HS-5 (cell line): ENCODE data around the gene RPL27A.
A peak's percentile ranks its signal among the peaks of the same experiment; 100 is the strongest.

ENCODE experiments used
- DNase-seq: peaks from one replicate; pipeline ENCODE4 v3.0.0-alpha.2; 2012; ENCODE audit warnings: low read depth

The RPL27A gene

DNA sequence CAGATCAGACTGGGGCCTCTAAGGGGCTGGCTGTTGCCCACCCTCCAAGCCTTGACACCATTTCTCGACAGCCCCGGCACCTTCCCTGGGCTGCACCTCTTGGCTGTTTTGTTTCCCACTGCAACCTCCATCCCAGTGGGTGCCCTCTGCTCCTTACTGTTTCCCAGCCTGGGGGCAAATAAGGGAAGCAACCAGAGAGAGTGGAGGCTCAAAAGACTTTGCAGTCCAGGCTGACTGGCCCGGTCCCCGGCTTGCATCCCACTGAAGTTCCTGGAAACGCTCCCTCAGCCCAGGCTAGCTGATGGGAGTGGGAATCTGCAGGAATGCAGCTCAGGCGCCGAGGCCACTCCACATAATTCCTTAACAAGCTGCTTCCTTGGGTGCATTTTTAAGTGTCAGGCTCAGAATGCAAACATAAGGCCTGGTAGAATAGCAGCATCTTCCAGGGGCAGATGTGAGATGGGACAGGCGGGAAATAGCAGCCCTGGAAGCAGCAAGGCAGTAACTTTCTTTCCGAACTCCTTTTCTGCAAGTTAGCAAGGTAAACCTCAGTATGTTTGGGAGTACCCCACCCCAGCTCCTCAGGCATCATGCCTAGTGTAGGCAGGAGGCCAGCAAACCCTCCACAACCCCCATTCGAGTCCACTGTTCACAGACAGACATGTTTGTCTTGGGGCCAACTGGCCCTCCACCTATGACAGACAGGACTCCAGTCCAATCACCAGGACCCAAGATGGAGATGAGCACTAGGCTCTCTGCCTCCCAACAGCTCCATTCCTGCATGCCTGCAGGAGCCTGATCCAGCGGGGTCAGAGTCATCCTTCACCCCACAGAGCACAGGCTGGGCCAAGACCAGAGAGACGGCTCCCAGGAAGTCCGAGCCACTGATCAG is 39.3 kb downstream of the RPL27A start:
- no peak for DNase-seq

DNA sequence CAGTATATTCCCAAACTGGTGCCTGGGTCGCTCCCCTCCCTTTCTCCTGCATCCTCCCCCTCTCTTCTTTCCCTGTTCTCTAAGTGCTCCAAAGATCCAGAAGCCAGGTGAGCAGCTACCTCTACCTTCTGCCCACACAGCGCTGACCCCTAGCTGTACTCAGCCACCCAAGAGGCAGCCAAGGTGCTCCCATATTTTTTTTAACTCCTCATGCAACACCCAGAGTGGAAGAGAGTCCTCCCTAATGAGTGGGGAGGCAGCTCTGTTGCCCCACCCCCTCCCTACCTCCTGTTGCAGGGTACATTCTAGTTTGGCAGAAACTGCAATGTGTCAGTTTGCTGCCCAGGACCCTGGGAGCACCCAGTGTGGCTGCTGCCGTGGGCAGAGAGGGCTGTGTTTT is 40.2 kb downstream of the RPL27A start:
- DNase-seq, result no peak

DNA sequence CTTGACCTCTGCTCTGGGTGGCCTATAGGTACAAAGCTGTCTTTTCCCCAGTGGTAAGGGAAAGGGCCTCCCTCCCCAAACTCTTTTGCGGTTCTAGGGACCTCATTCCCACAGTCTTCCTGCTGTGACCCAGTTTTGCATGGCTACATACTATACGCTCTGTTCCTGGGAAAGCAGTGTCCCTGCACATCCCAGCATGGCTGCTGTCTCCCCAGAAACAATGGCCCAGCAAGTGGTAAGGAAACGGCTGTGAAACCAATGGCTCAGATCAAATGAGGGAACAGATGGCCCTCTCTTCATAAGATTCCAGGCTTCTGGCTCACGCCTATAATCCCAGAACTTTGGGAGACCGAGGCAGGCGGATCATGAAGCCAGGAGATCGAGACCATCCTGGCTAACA is 41.1 kb downstream of the RPL27A start:
- DNase-seq, result no peak

DNA sequence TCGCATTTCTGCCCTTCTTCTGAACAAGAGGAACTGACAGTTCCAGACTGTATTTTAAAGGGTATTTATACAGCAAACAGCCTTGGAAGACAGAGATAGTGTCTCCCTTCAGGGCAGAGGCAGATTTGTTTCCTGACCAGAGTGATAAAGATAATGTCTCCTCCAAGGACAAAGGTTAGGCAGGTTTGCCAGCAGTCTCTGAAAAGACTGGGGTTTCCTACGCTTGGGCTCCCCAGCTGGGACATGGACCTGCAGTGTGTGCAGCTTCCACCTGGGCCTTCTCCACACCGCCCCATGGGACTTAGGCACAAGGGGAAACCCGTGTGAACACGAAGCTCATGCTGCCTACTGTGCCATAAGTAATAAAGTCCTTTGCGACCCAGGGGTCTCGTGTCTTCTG is 42.1 kb downstream of the RPL27A start:
- no peak for DNase-seq

DNA sequence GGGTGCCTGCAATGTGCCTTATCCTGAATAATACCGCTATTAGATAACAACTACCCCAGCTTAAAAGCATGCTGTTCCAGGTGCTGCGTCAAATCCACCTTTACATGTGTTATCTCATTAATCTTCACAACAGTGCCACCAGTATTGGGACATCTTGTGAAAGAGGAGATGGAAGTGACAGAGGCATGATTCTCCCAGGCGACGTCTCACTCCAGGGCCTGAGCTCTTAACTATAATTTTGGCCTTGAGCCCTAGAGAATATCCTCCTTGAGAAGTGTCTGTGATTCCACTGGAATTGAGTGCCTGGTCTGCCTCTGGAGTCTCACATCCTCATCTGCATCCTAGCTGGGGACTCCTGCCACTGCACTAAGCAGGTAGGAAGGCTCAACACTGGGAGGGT is 43.8 kb downstream of the RPL27A start:
- no peak for DNase-seq

DNA sequence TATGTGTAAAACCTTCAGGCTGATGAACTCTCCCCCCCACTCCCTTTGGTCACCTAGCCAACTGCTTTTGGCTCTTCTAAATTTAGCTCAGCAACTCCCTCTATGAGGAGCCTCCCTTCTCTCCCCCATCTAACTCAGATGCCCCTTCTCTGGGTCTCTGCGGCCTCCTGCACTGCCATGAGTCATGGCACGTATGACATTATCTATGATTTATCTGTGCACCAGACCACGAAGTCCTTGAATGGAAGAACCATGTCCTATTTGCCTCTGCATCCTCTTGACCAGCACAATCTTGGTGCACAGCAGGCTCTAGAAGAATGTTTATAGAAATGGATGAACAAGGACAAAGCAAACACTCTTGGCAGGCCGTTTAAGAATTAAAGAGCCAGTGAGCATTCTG is 46.0 kb downstream of the RPL27A start:
- DNase-seq, result no peak

DNA sequence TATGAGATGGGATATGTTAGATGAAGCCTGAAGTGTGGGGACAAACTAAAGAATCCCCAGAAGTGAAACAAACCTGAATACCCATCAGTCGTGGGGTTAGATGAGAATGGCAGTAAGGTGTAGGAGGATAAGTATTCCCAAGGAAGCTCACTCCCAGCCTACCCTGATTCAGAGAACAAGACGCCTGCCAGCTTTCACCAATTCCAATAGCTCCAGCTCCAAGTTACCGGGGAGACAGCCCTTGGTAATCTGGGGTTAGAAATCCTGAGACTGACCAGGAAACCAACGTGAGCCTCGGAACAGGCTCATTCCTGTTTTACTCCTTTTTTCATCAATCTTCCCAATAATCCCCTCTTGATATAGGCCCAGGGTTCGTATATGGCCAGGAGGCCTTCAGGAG is 46.5 kb downstream of the RPL27A start:
- no peak for DNase-seq

DNA sequence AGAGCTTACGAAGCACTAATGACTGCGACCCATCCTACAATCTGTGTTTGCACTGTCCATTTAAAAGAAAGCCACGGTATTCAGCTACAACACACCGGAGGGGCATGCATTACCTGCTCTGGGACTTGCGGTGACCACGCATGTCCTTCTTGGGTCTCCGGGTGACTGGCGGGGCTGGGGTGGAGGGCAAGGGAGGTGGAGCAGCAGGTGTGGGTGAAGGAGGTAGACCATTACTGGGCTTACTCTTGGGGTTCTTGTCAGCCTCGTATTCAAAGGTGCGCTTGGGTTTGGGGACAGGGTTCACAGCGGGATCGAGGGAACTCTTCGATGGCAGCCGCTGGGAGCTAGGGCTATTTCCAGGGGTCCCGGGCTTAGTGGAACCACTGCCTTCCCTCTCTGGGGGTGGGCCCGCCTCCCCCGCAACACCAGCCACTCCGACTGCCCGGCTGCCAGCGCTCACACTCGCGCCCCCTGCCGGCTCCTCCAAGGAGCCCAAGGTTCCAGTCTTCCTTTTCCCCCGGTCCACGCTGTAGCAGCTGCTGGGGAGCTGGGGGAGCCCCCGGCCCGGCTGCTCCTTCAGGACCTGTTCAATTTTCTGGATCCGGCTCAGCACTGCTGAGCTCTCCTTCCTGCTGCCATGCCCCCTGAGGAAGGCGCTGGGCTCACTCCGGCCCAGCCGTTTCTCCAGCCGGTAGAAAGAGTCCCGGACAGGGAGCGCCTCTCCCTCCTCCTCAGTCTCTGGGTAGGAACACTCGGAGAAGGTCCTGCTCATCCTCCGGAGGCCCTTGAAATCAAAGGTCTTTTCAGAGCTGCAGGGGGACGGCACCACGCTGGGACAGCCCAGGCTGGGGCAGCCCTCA is 47.5 kb downstream of the RPL27A start:
- DNase-seq, result no peak

DNA sequence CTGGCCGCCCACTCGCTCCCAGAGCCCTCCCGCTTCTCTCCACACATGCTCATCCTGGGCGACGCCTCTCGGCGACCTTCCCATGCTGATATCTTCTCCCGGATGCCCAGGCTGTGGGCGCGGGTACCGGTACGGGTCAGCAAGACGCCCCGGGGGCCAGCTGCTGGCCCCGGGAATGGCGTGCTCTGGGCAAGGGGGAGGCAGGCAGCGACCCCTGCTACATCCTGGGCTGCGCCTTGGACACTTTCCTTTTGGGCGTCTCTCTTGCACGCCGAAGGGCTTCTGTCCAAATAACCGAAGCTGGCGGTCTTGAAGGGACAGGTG is 48.1 kb downstream of the RPL27A start:
- no peak for DNase-seq

DNA sequence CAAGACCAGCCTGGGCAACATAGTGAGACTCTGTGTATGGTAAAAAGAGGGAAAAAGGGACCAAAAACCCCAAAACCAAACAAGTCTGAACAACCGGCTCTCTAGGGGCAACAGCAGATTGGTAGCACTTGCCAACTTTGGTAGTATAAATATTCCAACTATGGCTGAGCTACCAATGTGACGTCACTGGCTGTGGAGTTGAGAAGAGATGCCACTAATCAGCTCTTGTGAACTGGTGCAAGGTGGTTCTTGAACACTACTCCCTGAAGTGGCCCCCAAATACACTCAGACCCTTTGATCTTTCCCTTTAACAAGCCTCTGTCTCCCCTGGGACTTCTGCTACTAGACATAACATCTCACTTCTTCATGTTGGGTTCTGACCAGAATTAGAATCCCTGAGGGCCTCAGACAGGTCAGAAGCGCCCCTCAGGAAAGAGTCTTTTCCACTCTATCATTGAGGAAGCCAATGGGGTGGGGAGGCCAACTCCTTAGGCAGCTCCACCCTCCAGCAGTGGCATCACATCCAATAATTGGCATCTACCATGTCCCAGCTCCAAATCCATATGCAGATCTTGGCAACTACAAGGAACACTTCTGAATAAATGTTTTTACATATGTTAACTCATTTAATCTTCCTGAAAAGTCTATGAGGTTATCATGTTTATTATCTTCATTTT is 49.2 kb downstream of the RPL27A start:
- DNase-seq, result no peak

DNA sequence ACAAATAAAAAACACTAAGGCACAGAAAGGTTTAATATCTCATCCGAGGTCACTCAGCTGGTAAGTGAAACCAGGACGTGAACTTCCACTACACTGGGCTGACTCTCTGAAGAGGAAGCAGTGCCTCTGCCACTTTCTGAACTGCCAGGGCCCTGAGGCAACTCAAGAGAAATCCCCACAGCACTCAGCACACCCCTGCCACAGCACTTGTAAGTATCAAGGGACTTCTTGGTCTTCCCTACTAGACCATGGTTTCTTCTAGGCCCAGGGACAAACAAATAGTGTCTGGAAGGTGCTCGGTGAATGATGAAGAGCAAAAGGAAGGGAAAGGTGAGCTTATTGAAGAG is 49.7 kb downstream of the RPL27A start:
- no peak for DNase-seq

DNA sequence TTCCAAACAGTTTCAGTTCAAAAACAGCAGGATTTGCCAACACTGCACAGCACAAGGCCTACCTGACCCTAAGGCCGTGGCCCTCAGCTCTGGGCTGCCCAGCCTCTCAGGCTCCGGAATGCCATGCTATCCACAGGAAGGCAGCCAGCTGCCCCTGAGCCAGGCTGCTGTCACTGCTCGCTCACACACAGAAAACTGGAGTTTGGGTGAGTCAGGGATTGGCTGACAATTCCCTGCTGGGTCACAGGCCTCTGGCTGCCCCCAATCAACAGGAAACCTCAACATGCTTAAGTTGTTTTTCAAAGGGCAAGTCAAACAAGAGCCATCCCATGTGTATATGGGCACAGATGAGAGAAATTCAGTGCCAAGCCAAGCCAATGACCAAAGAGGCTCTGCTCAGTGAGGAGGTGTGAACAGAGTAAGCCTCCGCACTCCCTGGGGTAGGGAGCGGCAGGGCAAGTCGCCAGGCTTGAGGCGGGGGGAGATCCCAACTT is 50.2 kb downstream of the RPL27A start:
- DNase-seq, result peak; percentile 72

DNA sequence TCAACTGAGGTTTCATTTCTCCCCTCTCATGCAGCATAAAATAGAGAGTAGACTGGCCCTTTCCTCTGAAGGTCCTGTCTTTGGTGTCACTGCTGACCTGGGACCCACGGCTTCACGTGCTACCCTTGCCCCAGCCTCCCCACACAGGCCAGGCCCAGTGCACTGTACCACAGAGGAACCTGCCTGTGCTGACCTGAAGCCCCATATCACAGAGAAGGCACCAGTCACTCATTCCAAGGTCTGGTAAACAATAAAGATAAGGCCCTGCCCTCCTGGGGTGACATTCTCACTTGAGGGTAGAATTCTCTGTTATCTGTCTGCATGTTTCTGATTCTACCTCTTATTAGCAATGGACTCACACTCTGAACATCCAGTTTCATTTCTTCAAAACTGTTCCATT is 51.3 kb downstream of the RPL27A start:
- DNase-seq, result no peak

DNA sequence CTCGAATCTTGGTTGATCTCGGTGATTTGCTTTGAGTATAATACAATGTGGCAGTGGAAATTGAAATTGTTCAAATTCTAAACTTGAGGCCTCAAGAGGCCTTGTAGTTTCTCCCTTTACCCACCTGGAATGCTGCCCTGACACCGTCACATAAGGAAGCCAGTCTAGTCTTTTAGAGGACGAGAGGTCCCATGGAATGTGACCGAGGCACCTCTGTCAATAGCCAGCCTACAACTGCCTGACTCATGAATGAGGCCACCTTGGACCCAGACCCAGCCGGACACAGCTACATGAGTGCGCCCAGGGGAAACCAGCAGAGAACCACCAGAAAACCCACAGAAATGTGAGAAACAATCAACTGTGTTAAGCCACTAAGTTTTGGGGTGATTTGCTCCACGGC is 52.5 kb downstream of the RPL27A start:
- DNase-seq, result no peak

DNA sequence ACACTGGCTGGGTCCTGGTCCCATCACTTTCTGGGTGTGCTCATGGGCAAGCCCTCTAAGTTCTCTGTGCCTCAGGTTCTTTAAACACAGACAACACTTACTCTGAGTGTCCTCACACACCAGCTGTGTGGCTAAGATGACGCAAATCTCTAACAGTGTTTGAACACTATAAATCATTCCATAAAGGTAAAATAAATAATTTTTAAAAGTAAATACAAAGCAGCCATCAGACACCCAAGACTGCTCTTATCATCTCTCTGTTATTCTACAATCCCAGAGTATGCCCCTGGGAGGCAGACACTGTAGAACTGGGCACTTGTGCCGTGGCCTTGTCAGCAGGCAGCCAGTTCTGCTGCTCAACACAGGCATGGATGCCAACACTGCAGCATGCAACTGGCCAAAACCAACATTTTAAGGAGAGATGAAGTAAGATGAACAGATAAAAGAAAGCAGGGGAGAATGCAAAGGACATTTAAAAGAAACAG is 56.8 kb downstream of the RPL27A start:
- DNase-seq, result no peak
